ENCODE measurements around the gene CASP7.

Gene CASP7

DNA sequence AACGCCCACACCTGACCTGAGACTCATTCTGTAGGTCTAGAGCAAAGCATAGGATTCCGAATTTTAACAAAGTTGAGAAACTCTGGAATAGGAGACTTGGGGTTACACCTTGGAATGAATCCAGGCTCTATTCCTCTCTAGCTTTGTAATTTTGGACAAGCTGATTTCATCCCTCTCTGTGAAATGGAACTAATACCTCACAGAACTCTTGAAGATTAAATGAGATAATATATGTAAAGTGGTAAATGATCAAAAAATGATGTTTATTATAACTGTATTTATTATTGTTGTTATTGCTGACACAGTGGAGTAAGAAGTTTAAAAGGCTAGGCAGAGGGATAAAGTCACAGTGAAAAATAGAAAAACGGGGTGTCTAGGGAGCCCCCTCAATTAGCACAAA lies 32.3 kb downstream of the CASP7 start:
- DNase-seq (ENCODE audit: low read depth in 3 of 3, low spot score in 1 of 3), result no peak

DNA sequence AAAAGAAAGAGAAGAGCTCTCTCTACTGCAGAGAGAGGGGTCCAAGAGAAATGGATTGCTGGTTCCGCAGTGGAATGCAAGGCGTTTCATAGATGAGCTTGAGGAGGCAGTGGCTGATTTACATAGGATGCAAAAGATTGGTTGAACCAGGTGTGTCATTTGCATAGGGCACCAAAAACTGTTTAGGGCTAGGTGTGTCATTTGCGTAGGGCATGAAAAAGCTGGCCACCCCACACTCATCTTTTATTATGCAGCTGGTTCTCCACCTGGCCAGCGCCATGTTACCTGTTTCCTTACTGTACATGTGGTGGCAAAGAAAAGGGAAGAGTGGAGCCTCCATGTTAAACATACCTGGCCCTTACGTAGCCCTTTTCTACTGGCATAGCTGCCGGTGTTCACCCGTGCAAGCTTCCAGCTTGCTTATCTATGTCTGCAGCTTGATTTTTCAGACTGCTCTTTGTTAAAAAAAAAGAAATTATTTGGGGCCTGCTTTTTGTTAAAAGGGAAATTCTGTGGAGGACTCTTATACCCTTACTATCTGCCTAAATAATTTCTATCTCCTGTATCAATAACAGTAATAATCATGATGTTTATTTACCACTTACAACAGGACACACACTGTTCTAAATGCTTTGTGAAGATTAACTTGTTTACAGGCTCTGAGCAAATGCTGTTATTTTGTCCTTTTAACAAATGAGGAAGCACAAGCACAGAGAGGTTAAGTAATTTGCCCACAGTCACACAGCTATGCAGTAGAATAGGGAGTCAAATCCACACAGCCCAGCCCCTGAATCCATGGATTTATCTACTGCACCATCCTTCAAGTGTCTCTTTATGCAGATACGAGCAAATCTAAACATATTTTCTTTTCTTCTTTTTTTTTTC lies 33.3 kb downstream of the CASP7 start:
- DNase-seq (ENCODE audit: low read depth in 3 of 3, low spot score in 1 of 3), result no peak

DNA sequence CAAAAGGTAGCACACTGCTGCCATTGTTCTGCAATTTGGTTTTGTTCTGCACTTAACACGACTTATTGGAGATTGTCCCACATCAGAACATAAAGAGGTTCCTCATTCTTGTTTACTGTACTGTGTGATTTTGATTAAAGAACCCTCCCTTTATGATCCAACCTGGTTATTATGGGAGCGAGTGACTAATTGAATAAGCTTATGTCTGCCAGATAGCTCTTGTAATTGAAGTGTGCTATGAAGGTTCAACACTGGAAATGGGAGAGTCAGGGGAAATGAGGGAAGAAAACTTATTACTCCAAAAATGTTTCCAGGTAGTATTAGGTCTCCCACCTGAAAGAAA lies 33.9 kb downstream of the CASP7 start:
- no peak for DNase-seq (ENCODE audit: low read depth in 3 of 3, low spot score in 1 of 3)

- no peak for DNase-seq (ENCODE audit: low read depth in 3 of 3, low spot score in 1 of 3)
These were observed 36.6 kb downstream of the CASP7 start for GRCh38 chr10:113716109-113716910.

- DNase-seq (ENCODE audit: low read depth in 3 of 3, low spot score in 1 of 3), result no peak
These were observed 39.5 kb downstream of the CASP7 start for GRCh38 chr10:113718969-113719822.

GRCh38 chr10:113720386-113720785 lies 40.7 kb downstream of the CASP7 start:
- no peak for DNase-seq (ENCODE audit: low read depth in 3 of 3, low spot score in 1 of 3)

DNA sequence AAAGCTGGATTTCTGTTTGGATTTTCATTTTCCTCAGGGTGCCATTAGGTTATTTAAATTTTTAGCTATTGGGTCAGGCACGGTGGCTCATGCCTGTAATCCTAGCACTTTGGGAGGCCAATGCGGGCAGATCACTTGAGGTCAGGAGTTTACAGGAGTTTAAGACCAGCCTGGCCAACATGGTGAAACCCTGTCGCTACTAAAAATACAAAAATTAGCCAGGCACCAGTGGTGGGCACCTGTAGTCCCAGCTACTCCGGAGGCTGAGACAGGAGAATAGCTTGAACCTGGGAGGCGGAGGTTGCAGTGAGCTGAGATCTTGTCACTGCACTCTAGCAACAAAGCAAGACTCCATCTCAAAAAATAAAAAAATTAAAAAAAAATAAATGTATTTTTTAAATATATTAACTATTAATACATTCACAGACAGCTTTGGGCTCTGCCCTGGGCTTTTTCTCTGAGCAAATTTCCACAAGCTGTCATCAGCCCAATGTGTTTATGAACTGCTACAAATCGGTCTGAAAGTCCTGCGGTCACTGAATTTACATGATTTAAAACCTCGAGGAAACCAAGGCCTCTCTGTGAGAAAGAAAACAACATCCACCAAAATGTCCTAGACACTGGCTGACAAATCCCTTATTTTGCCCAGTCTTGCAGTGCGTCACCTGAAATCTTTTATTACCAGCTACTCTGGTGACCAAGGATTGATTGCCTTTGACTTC lies 52.6 kb downstream of the CASP7 start:
- DNase-seq (ENCODE audit: low read depth in 3 of 3, low spot score in 1 of 3), result no peak

DNA sequence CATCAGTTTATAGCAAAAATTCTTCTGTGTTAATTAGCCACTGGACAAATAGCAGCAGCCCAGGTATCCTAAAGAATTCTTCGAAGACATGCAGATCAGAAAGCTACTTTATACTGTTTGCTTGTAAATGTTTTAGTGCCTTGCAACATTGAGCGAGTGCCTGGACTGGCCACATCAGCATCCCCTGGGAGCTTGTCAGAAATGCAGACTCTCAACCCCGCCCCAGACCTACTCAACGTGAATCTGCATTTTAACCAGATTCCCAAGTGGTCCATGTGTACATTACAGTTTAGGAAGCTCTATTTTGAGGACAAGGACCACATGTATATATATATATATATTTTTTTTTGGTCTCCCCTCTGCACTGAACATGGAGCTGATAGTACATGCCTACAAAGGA lies 53.3 kb downstream of the CASP7 start:
- DNase-seq (ENCODE audit: low read depth in 3 of 3, low spot score in 1 of 3), result no peak

GRCh38 chr10:113733635-113734034 lies 53.9 kb downstream of the CASP7 start:
- no peak for DNase-seq (ENCODE audit: low read depth in 3 of 3, low spot score in 1 of 3)

DNA sequence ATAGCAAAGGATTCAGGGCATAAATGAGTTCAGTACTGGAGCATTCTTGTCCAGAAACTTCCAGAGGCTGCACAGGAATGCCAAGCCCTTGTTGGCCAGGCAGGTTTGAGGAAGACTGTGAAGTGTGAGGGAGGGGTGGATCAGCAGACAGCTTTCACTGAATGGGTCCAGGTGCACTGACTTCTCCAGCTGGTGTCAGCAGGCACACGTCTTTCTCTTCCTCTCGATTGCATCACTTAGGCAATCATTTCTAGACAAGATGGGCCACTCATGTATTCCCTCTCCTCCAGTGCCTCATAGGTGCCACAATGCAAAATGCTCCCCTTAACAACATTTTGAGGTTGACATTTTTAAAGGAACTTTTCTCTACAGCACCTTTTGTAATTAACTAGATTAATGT lies 56.2 kb downstream of the CASP7 start:
- DNase-seq (ENCODE audit: low read depth in 3 of 3, low spot score in 1 of 3), result no peak

GRCh38 chr10:113736576-113736975 lies 56.9 kb downstream of the CASP7 start:
- DNase-seq (ENCODE audit: low read depth in 3 of 3, low spot score in 1 of 3), result no peak

DNA sequence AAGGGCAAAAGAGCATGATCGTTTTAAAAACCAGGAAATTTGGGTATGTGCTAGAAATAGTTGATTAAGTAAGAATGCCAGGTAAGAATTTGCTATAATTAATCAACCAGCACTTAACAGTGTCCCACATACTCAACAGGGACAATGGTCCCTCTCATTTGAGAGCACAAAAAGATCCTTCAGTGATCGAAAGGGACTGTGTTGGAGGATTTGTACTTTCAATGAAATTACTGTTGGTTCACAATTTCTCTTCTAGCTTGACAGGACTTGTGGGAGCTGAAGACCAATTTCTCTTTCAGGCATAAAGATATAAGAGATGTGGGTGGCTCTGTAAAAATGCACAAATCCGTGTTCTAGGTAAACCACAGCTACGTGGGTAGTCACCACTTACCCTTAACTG lies 59.3 kb downstream of the CASP7 start:
- DNase-seq (ENCODE audit: low read depth in 3 of 3, low spot score in 1 of 3), result no peak

DNA sequence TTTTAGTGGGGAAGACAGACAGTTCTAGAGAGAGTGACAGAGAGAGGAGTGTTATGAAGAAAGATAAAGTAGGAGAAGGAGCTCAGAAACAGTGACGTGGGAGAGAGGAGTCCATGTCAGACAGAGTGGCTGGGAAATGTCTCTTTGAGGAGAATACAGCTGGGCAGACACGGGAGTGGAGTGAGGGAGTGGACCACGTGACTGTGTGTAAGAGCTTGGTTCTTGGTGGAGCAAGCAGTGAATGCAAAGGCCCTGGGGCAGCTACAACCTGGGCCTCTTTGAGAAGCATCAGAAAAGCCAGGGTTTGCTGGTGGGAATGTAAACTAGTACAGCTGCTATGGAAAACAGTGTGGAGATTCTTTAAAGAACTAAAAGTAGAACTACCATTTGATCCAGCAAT lies 59.9 kb downstream of the CASP7 start:
- DNase-seq (ENCODE audit: low read depth in 3 of 3, low spot score in 1 of 3), result no peak

DNA sequence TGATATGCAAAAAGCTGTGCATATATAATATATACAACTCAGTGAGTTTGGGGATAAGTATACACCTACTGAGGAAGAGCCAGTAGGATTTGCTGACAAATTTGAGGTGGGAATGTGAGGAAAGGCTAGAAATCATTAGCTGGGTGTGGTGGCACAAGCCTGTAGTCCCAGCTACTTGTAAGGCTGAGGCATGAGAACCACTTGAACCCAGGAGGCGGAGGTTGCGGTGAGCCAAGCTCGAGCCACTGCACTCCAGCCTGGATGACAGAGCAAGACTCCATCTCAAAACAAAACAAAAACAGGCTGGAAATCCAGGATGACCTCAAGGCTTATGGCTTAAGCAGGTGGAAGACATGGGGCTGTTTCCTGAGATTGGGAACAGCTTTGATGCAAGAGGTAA lies 61.1 kb downstream of the CASP7 start:
- no peak for DNase-seq (ENCODE audit: low read depth in 3 of 3, low spot score in 1 of 3)

DNA sequence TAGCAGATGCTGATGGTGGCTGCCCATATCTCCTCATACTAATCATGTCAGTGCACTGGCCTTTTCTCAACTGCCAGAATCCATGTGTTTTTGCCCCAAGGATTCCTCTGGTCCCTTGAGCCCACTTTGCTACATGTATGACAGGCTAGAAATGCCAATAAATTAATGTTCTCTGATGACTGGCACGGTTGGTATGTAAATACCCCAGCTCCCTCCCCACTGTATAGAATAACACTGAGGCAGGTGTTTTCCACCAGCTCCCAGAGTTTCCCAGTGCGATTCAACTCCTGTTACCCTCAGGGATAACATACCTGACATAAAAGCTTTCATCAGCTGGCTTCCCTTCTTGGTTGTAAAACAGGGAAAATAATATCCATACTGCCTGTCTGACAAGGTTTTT lies 62.8 kb downstream of the CASP7 start:
- no peak for DNase-seq (ENCODE audit: low read depth in 3 of 3, low spot score in 1 of 3)

DNA sequence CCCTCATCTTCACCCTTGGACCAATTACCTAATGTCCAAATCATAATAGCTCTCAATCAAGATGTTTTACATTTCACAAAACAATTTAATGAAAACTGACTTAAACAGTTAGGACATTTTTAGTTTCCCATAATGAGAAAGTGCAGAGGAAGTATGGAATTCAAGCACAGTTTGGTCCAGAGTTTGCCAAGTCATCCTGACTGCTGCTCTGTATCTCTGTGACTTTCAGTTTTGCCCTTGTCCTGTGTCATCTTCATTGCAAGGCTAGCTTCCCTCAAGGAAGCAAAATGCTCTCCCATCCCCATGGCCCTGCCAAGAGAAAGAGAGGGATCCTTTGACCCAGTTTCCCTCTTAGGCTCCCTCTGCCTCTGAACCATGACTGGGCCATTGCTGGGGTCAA lies 63.9 kb downstream of the CASP7 start:
- DNase-seq (ENCODE audit: low read depth in 3 of 3, low spot score in 1 of 3), result no peak

GRCh38 chr10:113745374-113745773 lies 65.7 kb downstream of the CASP7 start:
- DNase-seq (ENCODE audit: low read depth in 3 of 3, low spot score in 1 of 3), result no peak

DNA sequence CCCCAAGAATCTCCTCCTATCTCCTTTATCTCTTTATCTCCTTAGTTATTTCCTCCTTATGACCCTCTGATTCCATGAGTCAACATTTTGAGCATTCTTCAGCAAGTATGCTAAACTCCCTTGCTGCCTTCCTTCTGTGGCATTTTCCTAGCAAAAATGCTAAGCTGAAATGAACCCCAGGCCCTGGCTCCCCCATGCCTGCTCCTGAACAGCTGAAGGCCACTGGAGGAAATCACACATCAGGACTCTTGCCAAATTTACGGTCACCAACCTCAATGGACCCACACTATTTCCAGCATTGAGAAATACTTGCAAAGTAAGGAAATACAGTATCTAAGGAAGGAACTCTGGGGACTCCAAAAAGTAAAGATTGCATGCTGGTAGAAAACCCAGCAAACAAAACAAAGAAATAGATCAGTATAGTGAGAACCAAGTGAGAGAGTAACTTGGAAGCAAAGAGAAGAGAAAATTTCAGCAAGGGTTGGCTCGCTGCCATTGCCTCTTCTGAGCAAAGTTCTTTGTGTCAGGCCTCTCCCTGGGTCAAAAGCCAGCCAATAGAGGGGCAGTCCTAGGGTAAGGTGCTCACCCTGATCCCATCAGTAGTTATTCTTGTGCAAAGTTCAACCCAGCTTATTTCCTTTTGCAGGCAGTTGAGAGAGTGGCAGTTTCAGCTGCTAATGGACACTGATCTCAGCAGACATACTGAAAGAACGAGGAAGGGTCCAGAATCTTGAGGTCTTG lies 66.7 kb downstream of the CASP7 start:
- no peak for DNase-seq (ENCODE audit: low read depth in 3 of 3, low spot score in 1 of 3)

DNA sequence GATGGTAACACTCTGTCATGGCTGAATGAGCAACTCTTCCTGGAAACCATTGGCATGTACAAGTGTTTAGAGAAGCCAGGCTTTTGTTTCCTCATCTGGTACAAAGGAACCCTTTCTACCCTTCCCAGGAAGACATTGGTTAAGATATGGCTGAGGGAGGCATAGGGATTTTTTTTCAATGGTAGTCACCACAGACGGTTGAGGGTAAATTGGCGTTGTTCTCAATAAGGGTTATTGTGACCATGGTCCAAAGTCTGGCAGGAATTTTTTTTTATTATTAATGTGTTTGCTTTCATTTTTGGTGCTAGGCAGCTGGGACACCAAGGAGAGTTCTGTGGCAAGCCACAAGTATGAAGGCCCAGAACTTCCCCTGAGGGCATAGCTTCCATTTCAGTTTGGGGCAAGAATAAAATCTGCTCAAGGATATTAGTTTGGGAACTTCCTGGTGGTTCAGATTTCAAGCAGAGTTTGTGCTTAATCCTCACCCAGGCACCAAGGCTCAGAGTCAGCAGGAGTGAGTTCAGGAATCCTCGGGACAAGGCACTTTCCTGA lies 71.5 kb downstream of the CASP7 start, which contains the start of gene PLEKHS1:
Gene PLEKHS1, plus strand, starts transcription at position 502 of the 552 bp plus-strand sequence. CDS start 3,596 bp downstream, outside the sequence.
- DNase-seq (ENCODE audit: low read depth in 3 of 3, low spot score in 1 of 3), result no peak

- DNase-seq (ENCODE audit: low read depth in 3 of 3, low spot score in 1 of 3), result no peak
These were observed 72.8 kb downstream of the CASP7 start for GRCh38 chr10:113752553-113752952.
